ENCODE data around the gene TOGARAM1.

TOGARAM1 gene

DNA sequence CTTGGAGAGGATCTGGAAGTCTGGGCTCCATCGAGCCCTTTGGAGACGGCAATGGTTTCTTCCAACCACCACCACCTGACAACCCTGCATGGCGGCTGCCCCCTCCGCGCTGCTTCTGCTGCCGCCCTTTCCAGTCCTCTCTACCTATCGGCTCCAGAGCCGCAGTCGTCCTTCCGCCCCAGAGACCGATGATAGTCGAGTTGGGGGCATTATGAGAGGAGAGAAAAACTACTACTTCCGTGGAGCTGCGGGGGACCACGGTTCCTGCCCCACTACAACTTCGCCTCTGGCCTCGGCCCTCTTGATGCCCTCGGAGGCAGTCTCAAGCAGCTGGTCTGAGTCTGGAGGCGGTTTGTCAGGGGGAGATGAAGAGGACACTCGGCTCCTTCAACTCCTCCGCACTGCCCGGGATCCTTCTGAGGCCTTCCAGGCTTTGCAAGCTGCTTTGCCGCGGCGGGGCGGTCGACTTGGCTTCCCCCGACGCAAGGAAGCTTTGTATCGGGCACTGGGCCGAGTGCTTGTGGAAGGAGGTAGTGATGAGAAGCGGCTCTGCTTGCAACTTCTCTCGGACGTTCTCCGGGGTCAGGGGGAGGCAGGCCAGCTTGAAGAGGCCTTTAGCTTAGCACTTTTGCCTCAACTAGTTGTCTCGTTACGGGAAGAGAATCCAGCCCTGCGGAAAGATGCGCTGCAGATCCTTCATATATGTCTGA lies 499 bp downstream of the TOGARAM1 start:
- DNase-seq, result peak; percentile 45 to 67 (median 48)

DNA sequence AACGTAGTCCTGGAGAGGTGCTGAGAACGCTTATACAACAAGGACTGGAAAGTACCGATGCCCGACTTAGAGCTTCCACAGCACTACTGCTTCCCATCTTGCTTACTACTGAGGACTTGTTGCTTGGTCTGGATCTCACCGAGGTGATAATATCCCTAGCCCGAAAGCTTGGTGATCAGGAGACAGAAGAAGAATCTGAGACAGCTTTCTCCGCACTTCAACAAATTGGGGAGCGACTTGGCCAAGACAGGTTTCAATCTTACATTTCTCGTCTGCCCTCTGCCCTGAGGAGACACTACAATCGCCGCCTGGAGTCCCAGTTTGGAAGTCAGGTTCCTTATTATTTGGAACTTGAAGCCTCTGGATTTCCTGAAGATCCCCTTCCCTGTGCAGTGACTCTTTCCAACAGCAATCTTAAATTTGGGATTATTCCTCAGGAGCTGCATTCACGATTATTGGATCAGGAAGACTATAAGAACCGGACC lies 1.1 kb downstream of the TOGARAM1 start:
- peak in 3 of 4 experiments; percentile 12 to 20 (median 17) for DNase-seq

DNA sequence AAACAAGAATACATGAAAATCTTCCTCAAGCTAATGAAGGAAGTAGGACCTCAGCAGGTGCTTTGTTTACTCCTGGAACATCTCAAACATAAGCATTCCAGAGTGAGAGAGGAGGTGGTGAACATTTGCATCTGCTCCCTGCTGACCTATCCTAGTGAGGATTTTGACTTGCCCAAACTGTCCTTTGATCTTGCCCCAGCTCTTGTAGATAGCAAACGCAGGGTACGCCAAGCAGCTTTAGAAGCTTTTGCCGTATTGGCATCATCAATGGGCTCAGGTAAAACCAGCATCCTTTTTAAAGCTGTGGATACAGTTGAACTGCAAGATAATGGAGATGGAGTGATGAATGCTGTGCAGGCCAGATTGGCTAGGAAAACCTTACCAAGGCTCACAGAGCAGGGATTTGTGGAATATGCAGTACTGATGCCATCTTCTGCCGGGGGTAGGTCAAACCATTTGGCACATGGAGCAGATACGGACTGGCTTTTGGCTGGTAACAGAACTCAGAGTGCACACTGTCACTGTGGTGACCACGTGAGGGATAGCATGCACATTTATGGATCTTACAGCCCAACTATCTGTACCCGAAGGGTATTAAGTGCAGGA lies 1.9 kb downstream of the TOGARAM1 start:
- no peak for DNase-seq

DNA sequence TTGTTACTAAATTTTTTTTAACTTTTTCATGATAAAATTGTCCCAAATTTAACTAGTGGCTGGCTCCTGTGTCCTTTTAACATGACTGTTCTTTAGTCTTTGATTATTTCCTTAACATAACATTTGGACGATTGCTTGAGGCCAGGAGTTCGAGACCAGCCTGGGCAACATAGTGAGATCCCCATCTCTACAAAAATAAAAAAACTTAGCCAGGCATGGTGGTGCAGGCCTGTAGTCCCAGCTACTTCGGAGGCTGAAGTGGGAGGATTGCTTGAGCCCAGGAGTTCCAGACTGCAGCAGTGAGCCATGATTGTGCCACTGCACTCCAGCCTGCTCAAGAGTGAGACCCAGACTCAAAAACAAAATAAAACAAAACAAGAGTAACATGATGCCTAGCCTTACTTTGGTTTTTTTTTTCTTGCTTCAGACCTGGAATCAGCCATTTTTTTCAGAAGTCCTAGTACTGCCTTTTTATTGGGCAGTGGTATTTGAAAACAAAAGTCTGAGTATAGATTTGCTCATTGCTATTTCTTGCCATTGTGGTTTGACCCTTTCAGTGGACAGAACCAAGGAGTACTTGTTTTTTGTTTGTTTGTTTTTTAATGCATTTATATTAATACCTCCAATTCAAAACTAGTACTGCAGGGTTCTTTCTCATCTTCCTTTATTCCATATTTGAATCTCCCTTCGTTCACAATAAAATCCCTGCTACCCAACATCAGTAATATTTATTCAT lies 4.8 kb downstream of the TOGARAM1 start:
- no peak for DNase-seq

DNA sequence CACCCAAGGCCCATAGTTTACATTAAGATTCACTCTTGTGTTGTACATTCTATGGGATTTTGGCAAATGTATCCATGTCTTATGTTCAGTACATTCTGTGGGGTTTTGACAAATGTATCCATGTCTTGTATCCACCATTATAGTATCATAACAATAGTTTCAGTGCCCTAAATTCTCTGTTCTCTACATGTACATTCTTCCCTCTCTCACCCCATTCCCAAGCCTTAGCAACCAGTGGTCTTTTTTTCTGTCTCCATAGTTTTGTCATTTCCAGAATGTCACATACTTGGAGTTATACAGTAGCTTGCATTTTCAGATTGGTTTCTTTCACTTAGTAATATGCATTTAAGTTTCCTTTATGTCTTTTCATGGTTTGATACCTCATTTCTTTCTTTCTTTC lies 6.7 kb downstream of the TOGARAM1 start:
- no peak for DNase-seq

DNA sequence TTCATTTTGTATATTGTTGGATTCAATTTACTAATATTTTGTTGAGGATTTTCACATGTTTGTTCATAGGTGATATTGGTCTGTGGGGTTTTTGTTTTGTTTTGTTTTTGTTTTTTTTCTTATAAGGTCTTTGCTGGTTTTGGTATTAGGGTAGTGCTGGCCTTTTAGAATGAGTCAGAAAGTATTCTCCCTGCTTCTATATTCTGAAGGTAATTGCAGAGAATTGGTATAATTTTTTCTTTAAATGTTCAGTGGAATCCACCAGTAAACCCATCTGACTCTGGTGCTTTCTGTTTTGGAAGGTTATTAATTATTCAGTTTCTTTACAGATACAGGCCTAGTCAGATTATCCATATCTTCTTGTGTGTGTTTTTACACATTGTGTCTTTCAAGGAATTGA lies 8.9 kb downstream of the TOGARAM1 start:
- no peak for DNase-seq

DNA sequence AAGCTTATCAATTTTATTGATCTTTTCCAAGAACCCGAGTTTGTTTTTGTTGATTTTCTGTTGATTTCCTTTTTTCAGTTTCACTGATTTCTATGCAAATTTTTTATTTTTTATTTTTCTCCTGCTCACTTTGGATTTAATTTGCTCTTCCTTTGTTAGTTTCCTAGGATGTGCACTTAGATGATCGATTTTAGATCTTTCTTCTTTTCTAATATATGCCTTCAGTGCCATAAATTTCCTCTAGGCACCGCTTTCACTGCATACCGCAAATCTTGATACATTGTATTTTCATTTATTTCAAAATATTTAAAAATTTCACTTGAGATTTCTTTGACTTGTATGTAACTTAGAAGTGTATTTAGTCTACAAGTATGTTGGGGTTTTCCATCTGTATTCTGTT lies 9.5 kb downstream of the TOGARAM1 start:
- no peak for DNase-seq

DNA sequence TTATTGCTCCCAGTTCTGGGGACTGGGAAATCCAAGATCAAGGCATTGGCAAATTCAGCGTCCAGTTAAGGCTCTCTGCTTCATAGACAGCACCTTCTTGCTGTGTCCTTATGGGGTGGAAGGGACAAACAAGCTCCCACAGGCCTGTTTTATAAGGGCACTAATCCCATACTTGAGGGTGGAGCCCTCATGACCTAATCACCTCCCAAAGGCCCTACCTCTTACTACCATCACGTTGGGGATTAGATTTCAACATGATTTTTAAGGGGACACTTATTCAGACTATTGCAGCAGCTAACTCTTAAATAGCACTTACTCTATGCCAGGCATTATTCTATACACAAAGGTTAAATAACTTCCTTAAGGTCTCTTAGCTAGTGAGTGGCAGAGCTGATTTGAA lies 17.3 kb downstream of the TOGARAM1 start:
- no peak for DNase-seq

DNA sequence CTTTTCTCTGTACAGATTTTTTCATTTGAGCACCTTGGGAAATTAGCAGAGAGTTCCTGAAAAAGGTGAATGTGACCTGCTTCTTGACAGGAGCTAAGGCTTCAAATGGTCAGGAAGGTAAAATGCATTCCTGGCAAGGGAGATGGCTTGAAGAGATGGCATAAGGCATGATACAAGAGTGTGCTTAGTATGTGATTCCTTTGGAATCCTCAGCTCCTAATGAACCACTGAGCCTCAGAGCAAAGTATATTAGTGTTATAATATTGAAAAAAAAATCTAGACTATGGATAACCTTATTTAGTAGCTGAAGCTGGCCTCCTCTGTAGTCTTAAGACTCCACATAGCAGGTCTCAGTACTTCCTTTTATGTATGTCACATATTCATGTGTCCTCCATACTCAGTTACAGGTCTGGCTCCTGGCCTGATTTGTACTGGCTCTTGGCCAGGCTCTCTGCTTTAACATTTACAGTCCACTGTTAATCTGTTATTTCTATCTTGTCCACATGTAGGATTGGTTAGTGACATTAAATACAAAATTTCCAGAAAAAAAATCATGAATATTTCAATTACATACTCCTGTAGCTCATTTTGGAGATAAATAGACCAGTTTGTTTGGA lies 17.9 kb downstream of the TOGARAM1 start:
- no peak for DNase-seq

DNA sequence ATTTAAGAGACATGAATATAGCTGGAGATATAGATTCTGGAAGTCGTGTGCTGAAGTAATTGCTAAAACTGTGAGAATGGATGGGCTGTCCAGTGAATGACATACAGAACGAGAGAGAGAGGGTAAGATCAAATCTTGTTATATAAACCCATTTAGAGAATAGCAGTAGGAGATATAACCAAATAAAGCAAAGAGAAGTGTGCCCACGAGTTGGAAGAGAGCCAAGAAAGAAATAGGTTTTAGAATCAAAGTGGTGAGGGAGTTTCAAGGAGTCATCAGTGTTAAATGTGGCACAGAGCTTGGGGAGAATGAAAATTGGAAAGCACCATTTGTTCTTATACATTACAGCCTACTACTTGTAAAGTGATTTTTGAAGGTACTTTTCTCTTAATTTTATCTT lies 19.2 kb downstream of the TOGARAM1 start:
- DNase-seq, result peak in 2 of 4 experiments; percentile 8 to 29

DNA sequence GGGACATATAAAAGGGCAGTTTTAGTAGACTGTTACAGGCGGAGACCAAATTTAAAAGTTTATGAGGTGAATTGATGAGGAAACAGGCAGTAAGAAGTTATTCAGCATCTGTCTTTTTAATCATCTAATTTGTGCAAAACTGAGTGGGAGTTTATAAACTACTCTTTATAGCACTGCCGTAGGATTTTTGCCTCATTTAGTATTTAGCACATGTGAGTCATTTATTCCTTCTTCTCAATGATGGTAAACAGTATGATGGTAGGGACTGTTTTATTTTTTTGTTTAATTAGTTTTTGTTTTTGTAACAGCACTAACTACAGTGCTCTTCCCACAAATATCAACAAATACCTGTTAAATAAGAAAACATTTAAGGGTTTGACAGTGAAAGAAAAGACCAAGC lies 20.6 kb downstream of the TOGARAM1 start:
- no peak for DNase-seq

DNA sequence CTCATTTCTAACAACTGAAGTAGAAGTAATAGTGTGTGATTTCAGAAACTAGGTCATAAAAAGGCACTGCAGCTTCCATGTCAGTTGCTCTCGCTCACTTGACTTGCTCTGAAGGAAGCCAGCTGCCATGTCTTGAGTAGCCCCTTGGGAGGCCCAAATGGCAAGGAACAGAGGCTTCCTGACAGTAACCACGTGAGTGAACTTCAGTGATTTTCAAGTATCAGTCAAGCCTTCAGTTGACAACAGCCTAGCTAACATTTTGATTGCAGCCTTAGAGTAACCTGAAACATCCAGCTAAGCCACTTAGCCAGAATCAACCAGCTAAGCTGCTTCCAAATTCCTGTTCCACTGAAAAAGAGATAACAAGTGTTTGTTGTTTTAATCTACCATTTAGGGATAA lies 26.7 kb downstream of the TOGARAM1 start:
- no peak for DNase-seq

DNA sequence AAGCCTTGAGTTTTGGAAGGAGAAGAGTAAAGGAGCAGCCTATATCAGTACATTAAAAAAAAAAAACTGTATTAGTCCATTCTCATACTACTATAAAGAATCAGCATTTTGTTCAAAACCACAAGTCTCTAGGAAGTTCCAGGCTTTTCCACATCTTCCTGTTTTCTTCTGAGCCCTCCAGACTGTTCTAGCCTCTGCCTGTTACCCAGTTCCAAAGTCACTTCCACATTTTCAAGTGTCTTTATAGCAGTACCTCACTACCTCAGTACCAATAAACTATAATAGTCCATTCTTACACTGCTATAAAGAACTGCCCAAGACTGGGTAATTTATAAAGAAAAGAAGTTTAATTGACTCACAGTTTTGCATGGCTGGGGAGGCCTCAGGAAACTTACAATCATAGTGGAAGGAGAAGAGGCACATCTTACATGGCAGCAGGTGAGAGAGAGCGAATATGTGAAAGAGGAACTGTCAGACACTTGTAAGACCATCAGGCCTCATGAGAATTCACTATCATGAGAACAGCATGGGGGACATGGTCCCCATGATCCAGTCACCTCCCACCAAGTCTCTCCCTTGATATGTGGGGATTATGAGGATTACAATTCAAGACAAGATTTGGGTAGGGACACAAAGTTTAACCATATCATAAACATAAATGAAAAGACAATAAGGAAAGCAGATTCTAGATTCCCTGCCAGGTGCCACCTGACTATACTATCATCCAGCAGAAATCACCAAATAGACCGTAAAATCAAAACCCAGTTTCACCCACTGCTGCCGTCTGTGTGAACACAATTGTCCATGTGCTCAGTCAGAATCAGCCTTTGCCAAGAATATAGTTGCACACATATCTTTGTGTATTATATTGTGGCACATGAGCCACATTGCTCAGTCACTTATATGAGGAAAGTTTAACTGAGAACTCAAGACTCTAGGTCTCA lies 27.8 kb downstream of the TOGARAM1 start:
- DNase-seq, result peak; percentile 39 to 73 (median 61)

DNA sequence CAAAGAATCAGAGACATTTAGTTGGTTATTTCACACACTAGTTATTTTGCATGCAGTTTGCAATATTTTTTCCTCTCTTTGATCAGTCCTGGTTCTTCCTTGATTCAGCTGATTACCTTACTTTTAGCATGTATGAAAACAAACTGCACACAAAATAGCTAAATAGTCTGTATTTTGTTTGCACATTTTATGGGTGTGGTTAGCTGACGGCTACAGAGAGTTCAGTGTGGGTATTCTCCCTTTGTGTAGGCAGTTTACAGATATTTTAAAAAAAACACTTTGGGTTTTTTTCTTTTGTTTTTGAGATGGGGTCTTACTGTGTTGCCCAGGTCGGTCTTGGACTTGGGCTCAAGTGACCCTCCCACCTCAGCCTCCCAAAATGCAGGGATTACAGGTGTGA lies 28.5 kb downstream of the TOGARAM1 start:
- DNase-seq, result no peak

DNA sequence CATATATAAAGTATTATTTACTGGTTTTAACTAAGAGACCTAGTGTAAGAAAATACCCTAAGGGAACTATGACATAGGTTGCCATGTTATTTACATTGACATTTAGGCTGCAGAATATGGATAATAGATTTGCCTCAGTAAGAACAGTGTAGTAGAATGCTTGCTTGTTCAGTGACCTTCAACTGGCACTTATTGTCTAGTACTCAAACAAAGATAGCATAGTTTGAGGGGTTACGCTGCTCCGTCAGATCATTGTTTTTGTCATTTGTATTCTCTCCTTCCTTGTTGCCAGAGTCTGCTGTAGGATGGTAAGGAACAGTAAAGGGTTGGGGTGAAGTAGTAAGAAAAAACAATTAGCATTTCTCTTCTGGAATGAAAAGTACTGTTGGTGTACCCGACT lies 33.2 kb downstream of the TOGARAM1 start:
- DNase-seq, result no peak

DNA sequence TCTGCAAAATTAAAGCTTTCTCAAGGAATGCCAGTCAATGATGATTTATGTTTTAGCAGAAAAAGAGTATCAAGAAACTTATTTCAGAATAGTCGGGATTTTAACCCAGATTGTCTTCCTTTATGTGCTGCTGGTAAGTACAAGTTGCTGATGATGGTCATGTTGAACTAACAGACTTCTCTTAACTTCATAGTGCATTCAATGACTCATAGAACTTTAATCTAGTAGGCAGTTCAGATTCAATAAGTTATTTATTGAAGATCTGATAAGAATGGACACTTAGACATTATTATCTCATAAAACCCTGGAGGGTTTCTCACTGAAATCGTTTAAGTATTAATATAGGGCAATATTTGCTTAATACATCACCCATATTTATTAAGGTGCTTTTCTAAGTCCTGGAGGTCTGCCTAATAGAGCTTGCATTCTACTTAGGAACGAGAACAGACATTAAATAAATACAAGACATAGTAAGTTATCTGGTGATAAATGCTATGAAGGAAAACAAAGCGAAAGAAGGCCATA lies 33.8 kb downstream of the TOGARAM1 start:
- no peak for DNase-seq

DNA sequence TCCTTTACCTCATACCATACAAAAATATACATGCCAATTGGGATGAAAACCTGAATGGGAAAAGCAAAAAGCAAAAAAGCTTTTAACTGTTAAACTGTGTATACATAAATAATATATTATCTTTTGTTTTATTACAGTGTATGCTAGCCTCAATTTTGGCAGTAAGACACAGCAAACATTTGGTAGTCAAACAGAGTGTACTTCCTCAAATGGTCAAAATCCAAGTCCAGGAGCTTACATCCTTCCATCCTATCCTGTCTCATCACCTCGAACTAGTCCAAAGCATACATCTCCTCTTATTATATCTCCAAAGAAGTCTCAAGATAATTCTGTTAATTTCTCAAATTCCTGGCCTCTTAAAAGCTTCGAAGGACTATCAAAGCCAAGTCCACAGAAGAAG lies 41.9 kb downstream of the TOGARAM1 start:
- DNase-seq, result no peak

DNA sequence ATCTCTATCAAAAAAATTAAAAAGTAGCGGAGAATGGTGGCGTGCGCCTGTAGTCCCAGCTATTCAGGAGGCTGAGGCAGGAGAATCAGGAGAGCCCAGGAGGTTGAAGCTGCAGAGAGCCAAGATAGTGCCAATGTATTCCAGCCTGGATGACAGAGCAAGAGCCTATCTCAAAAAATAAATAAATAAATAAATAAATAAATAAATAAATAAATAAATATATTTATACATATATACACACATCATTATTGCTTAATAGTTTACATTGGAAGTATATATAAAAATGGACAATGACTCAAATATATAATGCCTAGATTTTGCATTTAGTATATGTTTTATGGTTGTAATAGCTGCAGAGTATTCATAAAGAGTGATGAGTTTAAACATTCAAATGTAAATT lies 53.1 kb downstream of the TOGARAM1 start:
- DNase-seq, result no peak

DNA sequence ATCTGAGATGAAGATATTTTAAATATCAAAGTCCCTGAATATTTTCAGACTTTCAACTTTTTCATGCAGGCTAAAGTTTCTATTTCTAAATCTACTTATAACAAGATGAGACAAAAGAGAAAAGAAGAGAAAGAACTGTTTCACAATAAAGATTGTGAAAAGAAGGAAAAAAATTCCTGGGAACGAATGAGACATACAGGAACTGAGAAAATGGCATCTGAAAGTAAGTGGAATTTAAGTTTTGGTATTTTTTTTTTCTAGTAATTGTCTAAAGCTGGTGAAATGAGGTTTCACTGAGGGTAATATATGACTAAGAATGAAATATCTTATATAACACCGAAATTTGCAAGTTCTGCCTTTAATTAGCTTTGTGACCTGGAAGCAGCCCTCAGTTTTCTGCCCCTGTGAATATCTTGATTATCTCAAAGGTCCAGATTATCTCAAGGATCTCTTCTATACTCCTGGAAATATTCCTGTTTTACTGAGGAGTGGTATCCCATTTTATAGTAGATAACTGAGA lies 66.2 kb downstream of the TOGARAM1 start:
- no peak for DNase-seq

DNA sequence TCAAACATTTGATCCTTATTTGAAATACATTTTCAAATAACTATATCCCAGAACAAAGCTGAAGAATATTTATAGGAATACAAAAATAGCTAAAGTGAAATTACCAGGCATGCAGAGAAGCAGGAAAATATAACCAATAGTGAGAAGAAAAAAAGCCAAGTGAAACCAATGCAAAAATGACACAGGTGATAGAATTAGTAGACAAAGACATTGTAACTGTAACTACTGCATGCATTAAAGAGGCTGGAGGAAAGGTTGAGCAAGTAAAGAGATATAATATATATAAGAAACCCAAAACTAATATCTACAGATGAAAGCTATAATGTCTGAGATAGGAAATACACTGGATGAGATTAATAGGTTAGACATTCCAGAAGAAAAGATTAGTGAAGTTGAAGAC lies 72.7 kb downstream of the TOGARAM1 start:
- no peak for DNase-seq

DNA sequence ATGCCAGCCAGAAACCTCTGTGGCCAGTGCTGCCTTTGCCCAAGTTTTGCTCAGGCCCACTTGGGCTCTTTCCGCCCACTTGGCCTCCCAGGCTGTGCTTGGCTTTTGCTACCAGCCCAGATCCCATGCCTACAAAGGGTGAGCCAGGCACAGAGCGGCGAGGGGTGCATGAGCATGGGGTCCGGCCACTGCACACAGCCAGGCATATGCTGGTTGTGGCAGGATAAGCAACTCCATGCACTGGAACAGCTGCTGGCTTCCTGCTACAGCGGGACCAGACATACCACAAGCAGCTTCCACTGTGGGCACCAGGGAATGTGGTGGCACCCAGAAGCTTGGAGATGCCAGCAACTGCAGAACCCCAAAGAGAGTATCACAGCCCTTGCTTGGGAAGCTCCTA lies 76.3 kb downstream of the TOGARAM1 start:
- no peak for DNase-seq

DNA sequence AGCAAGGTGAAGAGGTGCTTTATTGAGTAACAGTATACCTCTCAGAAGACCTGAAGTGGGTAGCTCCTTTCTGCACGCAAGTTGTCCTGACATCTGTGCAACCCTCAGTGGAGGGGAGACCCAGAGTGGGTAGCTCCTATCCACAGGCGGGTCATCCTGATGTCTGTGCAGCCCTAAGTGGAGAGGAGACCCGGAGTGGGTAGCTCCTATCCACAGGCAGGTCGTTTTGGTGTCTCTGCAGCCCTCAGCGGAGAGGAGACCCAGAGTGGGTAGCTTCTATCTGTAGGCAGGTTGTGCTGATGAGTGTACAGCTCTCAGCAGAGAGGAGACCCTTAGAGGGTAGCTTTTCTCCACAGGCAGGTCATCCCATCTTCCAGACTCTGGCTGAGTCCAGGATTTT lies 76.9 kb downstream of the TOGARAM1 start:
- DNase-seq, result no peak
